Adipocyte (in vitro differentiated cells): ENCODE data around the gene ADAMTS2.

Source experiments
- DNase-seq: peaks from one replicate; pipeline ENCODE4 v3.0.0-alpha.2; 2015; ENCODE audit warnings: low read depth
- H3K27me3 ChIP-seq: replicated peaks from 2 replicates; pipeline ENCODE4 v1.7.0; 2013; ENCODE audit warnings: mild to moderate bottlenecking, low read length, moderate library complexity; ENCODE audit not compliant: control insufficient read depth, insufficient read depth
- H3K36me3 ChIP-seq: 2 replicates; pipeline ENCODE4 v1.7.0; 2013; ENCODE audit warnings: low read length, mild to moderate bottlenecking, moderate library complexity; ENCODE audit not compliant: control insufficient read depth, insufficient read depth, severe bottlenecking
- H3K4me1 ChIP-seq: 2 replicates; pipeline ENCODE4 v1.7.0; 2013; ENCODE audit warnings: mild to moderate bottlenecking, low read length, moderate library complexity; ENCODE audit not compliant: control insufficient read depth, insufficient read depth
- H3K4me3 ChIP-seq: 2 replicates; pipeline ENCODE4 v1.7.0; 2013; ENCODE audit warnings: mild to moderate bottlenecking, low read length, moderate library complexity
- H3K9ac ChIP-seq: 2 replicates; pipeline ENCODE4 v1.7.0; 2013; ENCODE audit warnings: mild to moderate bottlenecking, low read length, moderate library complexity
- H3K9me3 ChIP-seq: 2 replicates; pipeline ENCODE4 v1.7.0; 2013; ENCODE audit warnings: mild to moderate bottlenecking, low read length, moderate library complexity; ENCODE audit not compliant: control insufficient read depth

ADAMTS2 gene

GRCh38 chr5:179232091-179232735 is 113.0 kb downstream of the ADAMTS2 start:
- H3K9me3 ChIP-seq: no peaks in the 10 kb centered on the region
- H3K4me1 ChIP-seq: peaks cover 8% of the 10 kb centered on the region
- H3K9ac ChIP-seq: no peak overlapping the region
- H3K36me3 ChIP-seq: peaks cover 36% of the 10 kb centered on the region
- H3K4me3 ChIP-seq: no peak overlapping the region
- no peak for DNase-seq
- H3K27me3 ChIP-seq: no peaks in the 10 kb centered on the region

- H3K9me3 ChIP-seq: no peaks in the 10 kb centered on the region
- no peaks in the 10 kb centered on the region for H3K27me3 ChIP-seq
- H3K4me3 ChIP-seq: no peak overlapping the region
- peaks cover 14% of the 10 kb centered on the region for H3K4me1 ChIP-seq
- H3K36me3 ChIP-seq: peaks cover 29% of the 10 kb centered on the region
- no peak overlapping the region for H3K9ac ChIP-seq
- DNase-seq: no peak
Measured at GRCh38 chr5:179231309-179231708, 114.0 kb downstream of the ADAMTS2 start.

- peaks cover 29% of the 10 kb centered on the region for H3K36me3 ChIP-seq
- no peaks in the 10 kb centered on the region for H3K27me3 ChIP-seq
- H3K9ac ChIP-seq: no peak overlapping the region
- no peak overlapping the region for H3K4me3 ChIP-seq
- peaks cover 14% of the 10 kb centered on the region for H3K4me1 ChIP-seq
- no peaks in the 10 kb centered on the region for H3K9me3 ChIP-seq
- DNase-seq: no peak
Measured at GRCh38 chr5:179230061-179230461, 115.2 kb downstream of the ADAMTS2 start.

- no peak overlapping the region for H3K9ac ChIP-seq
- peaks cover 29% of the 10 kb centered on the region for H3K36me3 ChIP-seq
- H3K4me3 ChIP-seq: no peak overlapping the region
- peaks cover 14% of the 10 kb centered on the region for H3K4me1 ChIP-seq
- H3K27me3 ChIP-seq: no peaks in the 10 kb centered on the region
- DNase-seq: no peak
- H3K9me3 ChIP-seq: no peaks in the 10 kb centered on the region
Measured at GRCh38 chr5:179229331-179229831, 115.9 kb downstream of the ADAMTS2 start.

GRCh38 chr5:179228341-179229121 is 116.7 kb downstream of the ADAMTS2 start:
- Histone ChIP-seq H3K9me3 (no peaks in the 10 kb centered on the region), H3K27me3 (no peaks in the 10 kb centered on the region), H3K4me1 (peaks cover 14% of the 10 kb centered on the region), H3K36me3 (peaks cover 36% of the 10 kb centered on the region), H3K4me3 (no peak overlapping the region), H3K9ac (no peak overlapping the region)
- DNase-seq: no peak

GRCh38 chr5:179227580-179228311 is 117.5 kb downstream of the ADAMTS2 start:
- peaks cover 36% of the 10 kb centered on the region for H3K36me3 ChIP-seq
- no peak for DNase-seq
- H3K4me1 ChIP-seq: peaks cover 14% of the 10 kb centered on the region
- no peak overlapping the region for H3K4me3 ChIP-seq
- no peaks in the 10 kb centered on the region for H3K9me3 ChIP-seq
- peak overlapping the region; percentile 17 for H3K9ac ChIP-seq
- no peaks in the 10 kb centered on the region for H3K27me3 ChIP-seq

- Histone ChIP-seq H3K9me3 (no peaks in the 10 kb centered on the region), H3K9ac (peak overlapping the region; percentile 17), H3K36me3 (peaks cover 32% of the 10 kb centered on the region), H3K27me3 (no peaks in the 10 kb centered on the region), H3K4me1 (peaks cover 14% of the 10 kb centered on the region), H3K4me3 (no peak overlapping the region)
- no peak for DNase-seq
Measured at GRCh38 chr5:179227229-179227579, 118.1 kb downstream of the ADAMTS2 start.

- DNase-seq: no peak
- peaks cover 14% of the 10 kb centered on the region for H3K4me1 ChIP-seq
Measured at GRCh38 chr5:179226696-179227095, 118.6 kb downstream of the ADAMTS2 start.

GRCh38 chr5:179225387-179225786 is 119.9 kb downstream of the ADAMTS2 start:
- Histone ChIP-seq H3K9me3 (no peaks in the 10 kb centered on the region), H3K27me3 (no peaks in the 10 kb centered on the region), H3K36me3 (peaks cover 18% of the 10 kb centered on the region), H3K4me1 (peaks cover 14% of the 10 kb centered on the region), H3K4me3 (no peak overlapping the region), H3K9ac (no peak overlapping the region)
- no peak for DNase-seq

More at GRCh38 chr5:179226696-179227095, 118.6 kb downstream of the ADAMTS2 start:
- no peaks in the 10 kb centered on the region for H3K27me3 ChIP-seq
- H3K9ac ChIP-seq: no peak overlapping the region
- H3K36me3 ChIP-seq: peaks cover 28% of the 10 kb centered on the region
- no peaks in the 10 kb centered on the region for H3K9me3 ChIP-seq
- H3K4me3 ChIP-seq: no peak overlapping the region

GRCh38 chr5:179224741-179225140 is 120.5 kb downstream of the ADAMTS2 start:
- Histone ChIP-seq H3K36me3 (peaks cover 12% of the 10 kb centered on the region), H3K4me1 (peaks cover 14% of the 10 kb centered on the region), H3K9me3 (no peaks in the 10 kb centered on the region), H3K9ac (no peak overlapping the region), H3K27me3 (no peaks in the 10 kb centered on the region), H3K4me3 (no peak overlapping the region)
- no peak for DNase-seq

- H3K9ac ChIP-seq: no peak overlapping the region
- no peaks in the 10 kb centered on the region for H3K9me3 ChIP-seq
- DNase-seq: no peak
- H3K27me3 ChIP-seq: no peaks in the 10 kb centered on the region
- peaks cover 12% of the 10 kb centered on the region for H3K36me3 ChIP-seq
- H3K4me3 ChIP-seq: no peak overlapping the region
- peaks cover 14% of the 10 kb centered on the region for H3K4me1 ChIP-seq
Measured at GRCh38 chr5:179223961-179224360, 121.3 kb downstream of the ADAMTS2 start.
